Measurements from ENCODE around the gene MPO. TPM values are rescaled to one million over a fixed set of nuclear protein-coding genes. Genes with fewer than 3 reads are reported as not detected.

The MPO gene
- total and polyA plus RNA-seq, 2 of the 4 experiments (the other 2 are of a cell fraction), result not detected

DNA sequence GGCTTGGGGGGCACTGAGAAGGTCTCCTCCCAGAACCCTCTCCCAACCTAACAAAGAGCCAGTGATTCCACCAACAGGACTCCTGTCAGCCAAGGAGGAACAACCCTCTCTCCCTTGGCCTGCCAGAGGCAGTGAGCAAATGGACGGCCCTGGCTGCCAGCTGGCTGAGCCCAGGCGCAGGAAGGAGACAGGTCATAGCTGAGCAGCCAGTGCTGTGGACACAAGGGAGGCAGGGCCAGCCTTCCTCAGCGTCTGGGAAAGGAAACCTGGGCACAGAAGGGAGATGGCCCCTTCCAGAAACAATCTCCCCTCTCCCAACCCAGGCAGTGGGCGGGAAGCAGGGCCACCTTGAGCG lies 2.1 kb downstream of the MPO start:
- Histone ChIP-seq H2AK9ac (replicated peaks; ENCODE audit: low read depth, low read length, poor library complexity) (no peak overlapping the region), H3K23ac (ENCODE audit: low read depth, low read length) (no peak overlapping the region), H3K18ac (ENCODE audit: low read depth, low read length) (no peak overlapping the region), H3K79me1 (ENCODE audit: low read depth in 1 of 2, low read length in 2 of 2) (no peaks in the 10 kb centered on the region), H2BK20ac (ENCODE audit: low read depth, low read length) (no peak overlapping the region), H3K14ac (replicated peaks; ENCODE audit: low read depth, low read length) (no peak overlapping the region), H2BK120ac (ENCODE audit: low read depth, low read length) (no peak overlapping the region), H3K4me3 (ENCODE audit: insufficient read depth, low read depth, low read length) (no peak overlapping the region), H2BK15ac (ENCODE audit: low read depth, low read length) (no peak overlapping the region), H4K8ac (ENCODE audit: low read depth in 2 of 2, low read length in 2 of 2) (no peak overlapping the region), H3K4me2 (ENCODE audit: low read depth, low read length) (no peak overlapping the region), H3K9me3 (ENCODE audit: control insufficient read depth, insufficient read depth, low read length) (no peaks in the 10 kb centered on the region), H3K27ac (ENCODE audit: insufficient read depth, low read length) (no peak overlapping the region), H2AK5ac (ENCODE audit: low read depth, low read length) (no peak overlapping the region), H4K91ac (ENCODE audit: insufficient read depth, low read depth, low read length) (no peak overlapping the region), H3K9me1 (ENCODE audit: insufficient read depth, low read length) (no peaks in the 10 kb centered on the region), H3K27me3 (ENCODE audit: control insufficient read depth, insufficient read depth, low read length) (peaks cover 15% of the 10 kb centered on the region; the same call in 1 of the 2 replicates), H3K4me1 (ENCODE audit: control insufficient read depth, insufficient read depth, low read length) (no peaks in the 10 kb centered on the region), H3K56ac (ENCODE audit: extremely low read depth, insufficient read depth, low read length) (no peak overlapping the region), H4K5ac (ENCODE audit: low read depth, low read length) (no peak overlapping the region), H2AFZ (replicated peaks; ENCODE audit: low read length, poor library complexity) (peak overlapping the region; percentile 13), H3K4ac (ENCODE audit: low read depth, low read length) (no peak overlapping the region), H3K36me3 (ENCODE audit: control insufficient read depth, insufficient read depth, low read length) (no peaks in the 10 kb centered on the region), H3K9ac (ENCODE audit: low read depth, low read length) (no peak overlapping the region), H2BK5ac (ENCODE audit: low read depth, low read length, poor library complexity, severe bottlenecking) (no peak overlapping the region), H4K20me1 (ENCODE audit: insufficient read depth, low read length) (no peaks in the 10 kb centered on the region)
- POLR2A ChIA-PET (ENCODE audit: unreplicated experiment), result no interaction called here
- 21% methylated on average over 3 of the region's 5 CpGs; no CpG with 5 or more reads in 1 of the 2 experiments for WGBS, 2 experiments (ENCODE audit: extremely low coverage in 2 of 2, insufficient read length in 1 of 2)
- no peak for TF ChIP-seq BHLHE40 (IDR thresholded peaks at IDR 0.05; ENCODE audit: low read depth, low read length)
- no peak for TF ChIP-seq SMC3 (IDR thresholded peaks at IDR 0.05; ENCODE audit: low read depth, low read length)
- TF ChIP-seq, protein P1, sequence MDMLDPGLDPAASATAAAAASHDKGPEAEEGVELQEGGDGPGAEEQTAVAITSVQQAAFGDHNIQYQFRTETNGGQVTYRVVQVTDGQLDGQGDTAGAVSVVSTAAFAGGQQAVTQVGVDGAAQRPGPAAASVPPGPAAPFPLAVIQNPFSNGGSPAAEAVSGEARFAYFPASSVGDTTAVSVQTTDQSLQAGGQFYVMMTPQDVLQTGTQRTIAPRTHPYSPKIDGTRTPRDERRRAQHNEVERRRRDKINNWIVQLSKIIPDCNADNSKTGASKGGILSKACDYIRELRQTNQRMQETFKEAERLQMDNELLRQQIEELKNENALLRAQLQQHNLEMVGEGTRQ (IDR thresholded peaks at IDR 0.05; ENCODE audit: low read depth, low read length), result no peak
- TF ChIP-seq CEBPB (IDR thresholded peaks at IDR 0.05; ENCODE audit: low read depth, low read length), result no peak
- no peak for TF ChIP-seq POLR2A (IDR thresholded peaks at IDR 0.05; ENCODE audit: low read depth, low read length)
- TF ChIP-seq MAFK (IDR thresholded peaks at IDR 0.05; ENCODE audit: low read depth, low read length), result no peak
- no peak for TF ChIP-seq MXI1 (IDR thresholded peaks at IDR 0.05; ENCODE audit: borderline replicate concordance, low read depth, low read length)
- TF ChIP-seq NFE2L2 (IDR thresholded peaks at IDR 0.05; ENCODE audit: low read depth, low read length), result no peak
- TF ChIP-seq, protein P2, sequence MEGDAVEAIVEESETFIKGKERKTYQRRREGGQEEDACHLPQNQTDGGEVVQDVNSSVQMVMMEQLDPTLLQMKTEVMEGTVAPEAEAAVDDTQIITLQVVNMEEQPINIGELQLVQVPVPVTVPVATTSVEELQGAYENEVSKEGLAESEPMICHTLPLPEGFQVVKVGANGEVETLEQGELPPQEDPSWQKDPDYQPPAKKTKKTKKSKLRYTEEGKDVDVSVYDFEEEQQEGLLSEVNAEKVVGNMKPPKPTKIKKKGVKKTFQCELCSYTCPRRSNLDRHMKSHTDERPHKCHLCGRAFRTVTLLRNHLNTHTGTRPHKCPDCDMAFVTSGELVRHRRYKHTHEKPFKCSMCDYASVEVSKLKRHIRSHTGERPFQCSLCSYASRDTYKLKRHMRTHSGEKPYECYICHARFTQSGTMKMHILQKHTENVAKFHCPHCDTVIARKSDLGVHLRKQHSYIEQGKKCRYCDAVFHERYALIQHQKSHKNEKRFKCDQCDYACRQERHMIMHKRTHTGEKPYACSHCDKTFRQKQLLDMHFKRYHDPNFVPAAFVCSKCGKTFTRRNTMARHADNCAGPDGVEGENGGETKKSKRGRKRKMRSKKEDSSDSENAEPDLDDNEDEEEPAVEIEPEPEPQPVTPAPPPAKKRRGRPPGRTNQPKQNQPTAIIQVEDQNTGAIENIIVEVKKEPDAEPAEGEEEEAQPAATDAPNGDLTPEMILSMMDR (conservative IDR thresholded peaks at IDR 0.05; ENCODE audit: low read depth, low read length), result no peak
- TF ChIP-seq RAD21 (IDR thresholded peaks at IDR 0.05; ENCODE audit: low read length), result no peak
- TF ChIP-seq, protein P3, sequence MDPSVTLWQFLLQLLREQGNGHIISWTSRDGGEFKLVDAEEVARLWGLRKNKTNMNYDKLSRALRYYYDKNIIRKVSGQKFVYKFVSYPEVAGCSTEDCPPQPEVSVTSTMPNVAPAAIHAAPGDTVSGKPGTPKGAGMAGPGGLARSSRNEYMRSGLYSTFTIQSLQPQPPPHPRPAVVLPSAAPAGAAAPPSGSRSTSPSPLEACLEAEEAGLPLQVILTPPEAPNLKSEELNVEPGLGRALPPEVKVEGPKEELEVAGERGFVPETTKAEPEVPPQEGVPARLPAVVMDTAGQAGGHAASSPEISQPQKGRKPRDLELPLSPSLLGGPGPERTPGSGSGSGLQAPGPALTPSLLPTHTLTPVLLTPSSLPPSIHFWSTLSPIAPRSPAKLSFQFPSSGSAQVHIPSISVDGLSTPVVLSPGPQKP (IDR thresholded peaks at IDR 0.05; ENCODE audit: borderline replicate concordance, low read depth, low read length), result no peak
- DNase-seq (no peak), ATAC-seq (ENCODE audit: low read depth) (peak; percentile 14; the same call in 1 of the 2 replicates)
- BruUV-seq (replicated peaks), result no TSS peak
- intact Hi-C loops (cut with micrococcal nuclease), result no loop called here
- CTCF ChIA-PET, result no interaction called here
- in situ Hi-C loops (cut with MboI; ENCODE audit: low sequenced_read_pairs), result no loop called here
- dilution Hi-C loops (cut with HindIII; ENCODE audit: low sequenced_read_pairs, unreplicated experiment), result no loop called here
